Trophoblast cell (in vitro differentiated cells and primary cell): ENCODE measurements around the gene SLITRK5.

Experiments
- DNase-seq, 2 donors: peaks; one replicate each; pipeline ENCODE4 v3.0.0-alpha.2; 2016
- H2AFZ ChIP-seq: 2 replicates; pipeline ENCODE4 v1.6.1; 2013; ENCODE audit warnings: low read length, moderate library complexity, mild to moderate bottlenecking; ENCODE audit not compliant: insufficient read depth, poor library complexity
- H2AK5ac ChIP-seq: 2 replicates; pipeline ENCODE4 v1.6.1; 2013; ENCODE audit warnings: mild to moderate bottlenecking, low read length
- H2BK120ac ChIP-seq: 2 replicates; pipeline ENCODE4 v1.6.1; 2013; ENCODE audit warnings: low read length, mild to moderate bottlenecking, moderate library complexity; ENCODE audit not compliant: insufficient read depth, poor library complexity
- H2BK12ac ChIP-seq: 2 replicates; pipeline ENCODE4 v1.6.1; 2013; ENCODE audit warnings: mild to moderate bottlenecking, low read length, moderate library complexity
- H2BK5ac ChIP-seq: 2 replicates; pipeline ENCODE4 v1.6.1; 2013; ENCODE audit warnings: low read length, low read depth, moderate library complexity, mild to moderate bottlenecking; ENCODE audit not compliant: poor library complexity
- H3K14ac ChIP-seq: 2 replicates; pipeline ENCODE4 v1.6.1; 2013; ENCODE audit warnings: mild to moderate bottlenecking, low read length
- H3K18ac ChIP-seq: 2 replicates; pipeline ENCODE4 v1.6.1; 2013; ENCODE audit warnings: mild to moderate bottlenecking, low read length
- H3K23ac ChIP-seq: 2 replicates; pipeline ENCODE4 v1.6.1; 2013; ENCODE audit warnings: low read length
- H3K27ac ChIP-seq: 2 replicates; pipeline ENCODE4 v1.5.1; 2013; ENCODE audit warnings: low read depth, mild to moderate bottlenecking, inconsistent platforms, low read length, moderate library complexity
- H3K27me3 ChIP-seq: 2 replicates; pipeline ENCODE4 v1.6.1; 2013; ENCODE audit warnings: inconsistent platforms, mild to moderate bottlenecking, low read length, moderate library complexity; ENCODE audit not compliant: insufficient read depth
- H3K36me3 ChIP-seq, 2 experiments: 1 replicate in 1 of 2; 2 replicates in 1 of 2; pipeline ENCODE4 v1.6.1; 2013; ENCODE audit warnings: low read length in 2 of 2, mild to moderate bottlenecking in 2 of 2, moderate library complexity in 1 of 2; ENCODE audit not compliant: insufficient read depth in 2 of 2, control insufficient read depth in 1 of 2
- H3K4ac ChIP-seq: 2 replicates; pipeline ENCODE4 v1.6.1; 2013; ENCODE audit warnings: low read depth, mild to moderate bottlenecking, low read length, moderate library complexity
- H3K4me1 ChIP-seq, 2 experiments: 1 replicate in 1 of 2; 2 replicates in 1 of 2; pipeline ENCODE4 v1.6.1; 2013; ENCODE audit warnings: low read length in 2 of 2, mild to moderate bottlenecking in 2 of 2, moderate library complexity in 1 of 2; ENCODE audit not compliant: insufficient read depth in 2 of 2, control insufficient read depth in 1 of 2
- H3K4me2 ChIP-seq: 2 replicates; pipeline ENCODE4 v1.6.1; 2013; ENCODE audit warnings: inconsistent platforms, mild to moderate bottlenecking, low read length, moderate library complexity
- H3K4me3 ChIP-seq: 2 replicates; pipeline ENCODE4 v1.5.1; 2013; ENCODE audit warnings: mild to moderate bottlenecking, low read depth, low read length, inconsistent platforms
- H3K79me1 ChIP-seq: one replicate; pipeline ENCODE4 v1.6.1; 2013; ENCODE audit warnings: low read length
- H3K79me2 ChIP-seq: 2 replicates; pipeline ENCODE4 v1.6.1; 2013; ENCODE audit warnings: low read length, mild to moderate bottlenecking; ENCODE audit not compliant: control insufficient read depth, insufficient read depth, poor library complexity
- H3K9ac ChIP-seq: 2 replicates; pipeline ENCODE4 v1.6.1; 2013; ENCODE audit warnings: mild to moderate bottlenecking, low read length
- H3K9me3 ChIP-seq: 2 replicates; pipeline ENCODE4 v1.6.1; 2013; ENCODE audit warnings: low read depth, mild to moderate bottlenecking, control low read depth, inconsistent platforms, low read length; ENCODE audit not compliant: insufficient read depth
- H4K12ac ChIP-seq: 2 replicates; pipeline ENCODE4 v1.6.1; 2013; ENCODE audit warnings: low read depth, mild to moderate bottlenecking, low read length, moderate library complexity
- H4K8ac ChIP-seq: 2 replicates; pipeline ENCODE4 v1.6.1; 2013; ENCODE audit warnings: low read depth, mild to moderate bottlenecking, low read length, moderate library complexity
- H4K91ac ChIP-seq: one replicate; pipeline ENCODE4 v1.6.1; 2013; ENCODE audit warnings: low read depth, mild to moderate bottlenecking, low read length, moderate library complexity
- WGBS: extraction: QIAGEN DNeasy Blood & Tissue Kit; methylation state at CpG from one replicate; pipeline ENCODE4 v1.1.7; 2013; ENCODE audit warnings: missing lambda C conversion rate; ENCODE audit not compliant: insufficient read length, insufficient coverage; ENCODE audit errors: extremely low coverage; 5-methylcytosine and 5-hydroxymethylcytosine counted together

SLITRK5 gene

GRCh38 chr13:87677496-87678371 lies 6.6 kb downstream of the SLITRK5 start:
- H3K79me1 ChIP-seq = no peaks in the 10 kb centered on the region
- no peak overlapping the region for H3K9ac ChIP-seq
- no CpG with 5 or more reads among the region's 60 CpGs for WGBS
- H3K14ac ChIP-seq = no peak overlapping the region
- no peak overlapping the region for H4K12ac ChIP-seq
- peak overlapping the region; percentile 77 for H3K4me2 ChIP-seq
- H3K4ac ChIP-seq = no peak overlapping the region
- no peak overlapping the region for H4K91ac ChIP-seq
- no peak overlapping the region for H2BK12ac ChIP-seq
- H4K8ac ChIP-seq = no peak overlapping the region
- peak overlapping the region; percentile 42 for H3K4me3 ChIP-seq
- H3K9me3 ChIP-seq = peaks cover 13% of the 10 kb centered on the region
- H2AFZ ChIP-seq = peak overlapping the region; percentile 13
- peaks cover 10 to 21% of the 10 kb centered on the region in 2 experiments for H3K4me1 ChIP-seq
- no peak overlapping the region for H3K27ac ChIP-seq
- no peak for DNase-seq
- H2BK120ac ChIP-seq = no peak overlapping the region
- H3K18ac ChIP-seq = no peak overlapping the region
- no peak overlapping the region for H2BK5ac ChIP-seq
- H3K23ac ChIP-seq = no peak overlapping the region
- no peaks in the 10 kb centered on the region for H3K36me3 ChIP-seq
- peaks cover 47% of the 10 kb centered on the region for H3K27me3 ChIP-seq
- no peak overlapping the region for H2AK5ac ChIP-seq
- no peaks in the 10 kb centered on the region for H3K79me2 ChIP-seq

DNA sequence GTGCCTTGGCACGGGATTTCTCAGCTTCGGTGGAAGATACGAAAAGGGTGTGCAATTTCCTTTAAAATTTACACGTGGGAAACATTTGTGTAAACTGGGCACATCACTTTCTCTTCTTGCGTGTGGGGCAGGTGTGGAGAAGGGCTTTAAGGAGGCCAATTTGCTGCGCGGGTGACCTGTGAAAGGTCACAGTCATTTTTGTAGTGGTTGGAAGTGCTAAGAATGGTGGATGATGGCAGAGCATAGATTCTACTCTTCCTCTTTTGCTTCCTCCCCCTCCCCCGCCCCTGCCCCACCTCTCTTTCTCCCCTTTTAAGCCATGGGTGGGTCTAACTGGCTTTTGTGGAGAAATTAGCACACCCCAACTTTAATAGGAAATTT lies 7.2 kb downstream of the SLITRK5 start:
- no peak overlapping the region for H3K4me3 ChIP-seq
- no peak overlapping the region for H3K18ac ChIP-seq
- no peak overlapping the region for H2AFZ ChIP-seq
- H2BK12ac ChIP-seq = no peak overlapping the region
- no peak overlapping the region for H3K14ac ChIP-seq
- no peak overlapping the region for H3K27ac ChIP-seq
- no peak overlapping the region for H2AK5ac ChIP-seq
- no peaks in the 10 kb centered on the region for H3K79me2 ChIP-seq
- H3K27me3 ChIP-seq = peaks cover 41% of the 10 kb centered on the region
- H4K8ac ChIP-seq = no peak overlapping the region
- H2BK120ac ChIP-seq = no peak overlapping the region
- H3K23ac ChIP-seq = no peak overlapping the region
- no peak overlapping the region for H2BK5ac ChIP-seq
- H3K4me1 ChIP-seq = peaks cover 8 to 16% of the 10 kb centered on the region in 2 experiments
- H3K79me1 ChIP-seq = no peaks in the 10 kb centered on the region
- H4K91ac ChIP-seq = no peak overlapping the region
- peak overlapping the region; percentile 77 for H3K4me2 ChIP-seq
- no peak overlapping the region for H4K12ac ChIP-seq
- no peak overlapping the region for H3K9ac ChIP-seq
- whole genome bisulfite sequencing = no CpG with 5 or more reads among the region's 8 CpGs
- no peak overlapping the region for H3K4ac ChIP-seq
- H3K36me3 ChIP-seq = no peaks in the 10 kb centered on the region
- H3K9me3 ChIP-seq = peaks cover 13% of the 10 kb centered on the region
- DNase-seq = no peak

- Histone ChIP-seq H3K27ac (no peak overlapping the region), H2BK120ac (no peak overlapping the region), H3K4ac (no peak overlapping the region), H2AFZ (no peak overlapping the region), H3K18ac (no peak overlapping the region), H3K27me3 (peaks cover 25% of the 10 kb centered on the region), H3K4me3 (no peak overlapping the region), H3K79me1 (no peaks in the 10 kb centered on the region), H4K12ac (no peak overlapping the region), H2BK5ac (no peak overlapping the region), H2AK5ac (no peak overlapping the region), H4K8ac (no peak overlapping the region), H3K14ac (no peak overlapping the region), H3K36me3 (no peaks in the 10 kb centered on the region), H3K9ac (no peak overlapping the region), H3K4me1 (peaks cover 8 to 13% of the 10 kb centered on the region in 2 experiments), H3K79me2 (no peaks in the 10 kb centered on the region), H2BK12ac (no peak overlapping the region), H4K91ac (no peak overlapping the region), H3K9me3 (peaks cover 11% of the 10 kb centered on the region), H3K23ac (no peak overlapping the region), H3K4me2 (no peak overlapping the region)
- WGBS = no CpG with 5 or more reads among the region's 1 CpG
- DNase-seq = peak in 1 of 2 donors; percentile 15
Observed at GRCh38 chr13:87680298-87680697, 9.1 kb downstream of the SLITRK5 start.

DNA sequence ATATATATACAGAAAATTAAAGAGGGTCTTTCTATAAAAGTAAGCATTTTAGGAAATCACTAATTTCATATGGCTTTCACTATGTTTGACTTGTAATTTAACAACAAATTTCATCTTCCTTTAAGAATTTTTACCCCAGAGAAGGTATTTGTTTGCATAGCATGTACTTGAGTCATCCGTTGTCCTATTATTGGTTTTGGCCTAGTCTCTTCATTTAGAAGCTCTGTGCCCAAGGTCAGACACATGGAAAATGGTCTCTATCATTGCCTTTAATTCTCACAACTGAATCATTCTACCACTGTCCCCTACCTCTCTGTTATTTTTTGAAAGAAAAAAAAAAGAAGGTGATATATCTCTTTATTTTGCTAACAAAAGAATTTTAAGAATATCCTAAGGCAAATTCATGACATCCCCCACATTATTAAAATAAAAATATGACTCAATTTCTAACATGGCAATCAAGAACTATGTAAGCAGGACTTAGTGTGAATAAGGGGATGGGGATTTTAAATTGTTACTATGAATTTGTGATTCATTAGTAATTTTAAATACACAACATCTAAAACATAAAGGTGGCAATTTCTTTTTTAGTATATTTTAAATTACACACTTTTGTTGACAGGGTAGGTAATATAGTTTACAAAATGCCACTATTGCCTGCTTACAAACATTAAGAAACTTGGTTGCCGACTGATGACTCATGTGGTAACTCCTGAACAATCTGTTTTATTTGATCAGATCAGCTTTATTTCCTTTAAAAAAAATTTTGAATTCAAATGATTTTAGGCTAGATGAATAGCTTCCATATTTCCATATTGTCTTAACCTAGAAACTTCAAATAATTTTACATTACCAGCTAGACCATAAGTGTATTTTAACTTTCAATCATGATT lies 13.9 kb downstream of the SLITRK5 start:
- H4K12ac ChIP-seq = no peak overlapping the region
- no peak overlapping the region for H3K4me3 ChIP-seq
- H3K79me2 ChIP-seq = no peaks in the 10 kb centered on the region
- no peaks in the 10 kb centered on the region for H3K9me3 ChIP-seq
- H4K91ac ChIP-seq = no peak overlapping the region
- H2AFZ ChIP-seq = no peak overlapping the region
- no peak overlapping the region for H2BK12ac ChIP-seq
- no peak overlapping the region for H3K27ac ChIP-seq
- H3K14ac ChIP-seq = no peak overlapping the region
- H4K8ac ChIP-seq = no peak overlapping the region
- no peaks in the 10 kb centered on the region for H3K79me1 ChIP-seq
- H3K4ac ChIP-seq = no peak overlapping the region
- H3K27me3 ChIP-seq = no peaks in the 10 kb centered on the region
- no peaks in the 10 kb centered on the region for H3K4me1 ChIP-seq
- H2BK120ac ChIP-seq = no peak overlapping the region
- no peak overlapping the region for H3K4me2 ChIP-seq
- no peaks in the 10 kb centered on the region for H3K36me3 ChIP-seq
- H3K18ac ChIP-seq = no peak overlapping the region
- no peak overlapping the region for H2AK5ac ChIP-seq
- DNase-seq = no peak
- no peak overlapping the region for H3K23ac ChIP-seq
- no peak overlapping the region for H3K9ac ChIP-seq
- no peak overlapping the region for H2BK5ac ChIP-seq
- no CpG with 5 or more reads among the region's 2 CpGs for WGBS
